PC-9 (cell line): Measurements from ENCODE around the gene JUNB. TPM values are rescaled to one million over a fixed set of nuclear protein-coding genes. Genes with fewer than 3 reads are reported as not detected.

ENCODE experiments used
- BruUV-seq: library from RNA; stranded (reverse); fragments of 400-500 nt; replicated peaks from 2 replicates; lab custom pipeline; 2021; lab: Mats Ljungman, UMichigan
- CTCF ChIA-PET: fragments of 300-600 bp; sonication (Branson Sonifier 250); formaldehyde crosslinking; loops from one replicate; lab custom pipeline; 2022; ENCODE audit warnings: antibody characterized with exemption; lab: Charles Lee
- POLR2A ChIA-PET: fragments of 300-600 bp; sonication (Branson Sonifier 250); formaldehyde crosslinking; loops from one replicate; lab custom pipeline; 2022; ENCODE audit warnings: antibody characterized with exemption; ENCODE audit not compliant: unreplicated experiment; lab: Charles Lee
- DNase-seq, 2 experiments: peaks; one replicate each; pipeline versions ENCODE4 v3.0.0 to v3.0.0-alpha.2; 2015 to 2022; ENCODE audit warnings: mixed read lengths in 1 of 2
- H2AFZ ChIP-seq: fragments of 200-600 bp; sonication (generic); 2 replicates; pipeline ENCODE4 v1.8.1; 2017; ENCODE audit warnings: antibody characterized with exemption
- H3F3A ChIP-seq: fragments of 200-600 bp; sonication (generic); 2 replicates; pipeline ENCODE4 v1.8.1; 2017; ENCODE audit warnings: antibody characterized with exemption, mild to moderate bottlenecking, low read depth; ENCODE audit not compliant: insufficient read depth
- H3K27ac ChIP-seq: fragments of 200-600 bp; sonication (generic); 2 replicates; pipeline ENCODE4 v1.6.1; 2016; ENCODE audit warnings: mixed run types
- H3K27me3 ChIP-seq: fragments of 200-600 bp; sonication (generic); 2 replicates; pipeline ENCODE4 v1.6.1; 2016; ENCODE audit warnings: low read depth, mixed run types; ENCODE audit not compliant: insufficient read depth
- H3K36me3 ChIP-seq: fragments of 200-600 bp; sonication (generic); 2 replicates; pipeline ENCODE4 v1.6.1; 2016; ENCODE audit warnings: low read depth, mixed run types
- H3K4me1 ChIP-seq: fragments of 200-600 bp; sonication (generic); replicated peaks from 2 replicates; pipeline ENCODE4 v1.6.1; 2016; ENCODE audit warnings: mixed run types; ENCODE audit not compliant: insufficient read depth
- H3K4me2 ChIP-seq: fragments of 200-600 bp; sonication (generic); 2 replicates; pipeline ENCODE4 v1.6.1; 2017; ENCODE audit warnings: mixed run types
- H3K4me3 ChIP-seq: fragments of 200-600 bp; sonication (generic); 2 replicates; pipeline ENCODE4 v1.6.1; 2016; ENCODE audit warnings: mixed run types
- H3K79me2 ChIP-seq: fragments of 200-600 bp; sonication (generic); 2 replicates; pipeline ENCODE4 v1.6.1; 2017; ENCODE audit warnings: low read depth, mixed run types
- H3K9me2 ChIP-seq: fragments of 200-600 bp; sonication (generic); 2 replicates; pipeline ENCODE4 v1.8.1; 2017; ENCODE audit warnings: mild to moderate bottlenecking; ENCODE audit not compliant: insufficient read depth
- H3K9me3 ChIP-seq: fragments of 200-600 bp; sonication (generic); 2 replicates; pipeline ENCODE4 v1.8.1; 2016; ENCODE audit warnings: low read depth; ENCODE audit not compliant: insufficient read depth
- H4K20me1 ChIP-seq: fragments of 200-600 bp; sonication (generic); 2 replicates; pipeline ENCODE4 v1.8.1; 2017; ENCODE audit not compliant: insufficient read depth
- EZH2 ChIP-seq: fragments of 200-600 bp; sonication (generic); IDR thresholded peaks from 2 replicates; pipeline ENCODE4 v1.8.0; 2017; ENCODE audit warnings: antibody characterized with exemption, low read depth
- intact Hi-C: fragments of 100-400 bp; cut with micrococcal nuclease; formaldehyde crosslinking; loops from one replicate; pipeline ENCODE4 v1.10.0; 2022; ENCODE audit not compliant: unreplicated experiment
- total RNA-seq: library from RNA; stranded (reverse); gene quantifications from 2 replicates; pipeline ENCODE4 v1.2.3, GENCODE V29; 2021
- TF ChIP-seq, protein P1 (sequence below): fragments of 200-600 bp; sonication (generic); conservative IDR thresholded peaks from 2 replicates; pipeline ENCODE4 v1.6.1; 2017; ENCODE audit warnings: mixed run types, antibody characterized with exemption, mild to moderate bottlenecking, moderate library complexity

Gene JUNB
- total RNA-seq, 1 experiment from 2014 or later = 70.7 TPM

DNA sequence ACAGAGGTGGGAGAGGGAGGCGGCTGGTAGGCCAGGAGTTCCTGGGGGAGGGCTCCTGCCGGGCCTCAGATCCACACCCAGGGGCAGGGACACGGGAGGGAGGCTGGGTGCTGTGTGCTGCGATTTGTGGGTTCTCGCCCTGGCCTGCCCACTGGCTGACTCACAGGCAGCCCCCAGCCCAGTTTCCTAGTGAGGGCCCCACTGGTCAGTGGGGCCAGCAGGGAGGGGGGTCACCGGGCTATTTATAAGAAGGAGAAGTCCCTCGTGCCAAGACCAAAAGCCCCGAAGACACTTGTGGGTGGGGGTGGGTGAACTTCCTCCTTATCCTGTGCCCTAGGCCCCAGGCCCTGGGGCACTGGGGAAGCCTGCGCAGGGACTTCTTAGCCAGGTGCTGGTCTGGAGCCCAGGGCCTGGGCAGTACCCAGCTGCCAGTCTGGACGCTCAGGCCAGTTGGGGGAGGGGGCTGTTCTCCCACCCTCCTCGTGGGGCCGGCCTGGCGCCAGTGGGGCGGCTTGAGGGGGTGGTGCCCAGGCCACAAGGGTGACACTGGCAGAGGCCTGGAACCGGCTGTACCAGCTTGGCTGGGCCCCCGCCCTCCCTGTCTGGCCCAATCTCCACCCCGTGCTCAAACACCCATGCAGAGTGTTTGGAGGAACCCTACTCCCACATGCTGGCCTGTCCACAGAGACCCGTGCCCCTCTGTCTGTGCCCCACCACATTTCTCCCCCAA lies 5.0 kb upstream of the JUNB start:
- ChIA-PET POLR2A (interaction anchor here (0.5 to 0.6 kb wide), 2 partner anchors 9 to 64 kb away, joined by 3 to 6 read pairs; no protein-coding TSS in a partner anchor), CTCF (no interaction called here)
- no TSS peak for BruUV-seq
- Histone ChIP-seq H3K9me2 (no peaks in the 10 kb centered on the region), H3K79me2 (peaks cover 33% of the 10 kb centered on the region), H2AFZ (no peak overlapping the region), H3K27me3 (no peaks in the 10 kb centered on the region), H3K4me3 (peak overlapping the region; percentile 37; the same call in 1 of the 2 replicates), H3K9me3 (no peaks in the 10 kb centered on the region), H3K36me3 (no peaks in the 10 kb centered on the region), H3K4me1 (peaks cover 83% of the 10 kb centered on the region), H3F3A (peaks cover 81% of the 10 kb centered on the region), H4K20me1 (no peaks in the 10 kb centered on the region), H3K4me2 (peak overlapping the region; percentile 91), H3K27ac (peak overlapping the region; percentile 86)
- intact Hi-C loops = loop anchor here (5.0 to 10.0 kb wide), 2 partner anchors 376 to 1058 kb away; no protein-coding TSS in a partner anchor
- no peak for TF ChIP-seq EZH2
- TF ChIP-seq, protein P1, sequence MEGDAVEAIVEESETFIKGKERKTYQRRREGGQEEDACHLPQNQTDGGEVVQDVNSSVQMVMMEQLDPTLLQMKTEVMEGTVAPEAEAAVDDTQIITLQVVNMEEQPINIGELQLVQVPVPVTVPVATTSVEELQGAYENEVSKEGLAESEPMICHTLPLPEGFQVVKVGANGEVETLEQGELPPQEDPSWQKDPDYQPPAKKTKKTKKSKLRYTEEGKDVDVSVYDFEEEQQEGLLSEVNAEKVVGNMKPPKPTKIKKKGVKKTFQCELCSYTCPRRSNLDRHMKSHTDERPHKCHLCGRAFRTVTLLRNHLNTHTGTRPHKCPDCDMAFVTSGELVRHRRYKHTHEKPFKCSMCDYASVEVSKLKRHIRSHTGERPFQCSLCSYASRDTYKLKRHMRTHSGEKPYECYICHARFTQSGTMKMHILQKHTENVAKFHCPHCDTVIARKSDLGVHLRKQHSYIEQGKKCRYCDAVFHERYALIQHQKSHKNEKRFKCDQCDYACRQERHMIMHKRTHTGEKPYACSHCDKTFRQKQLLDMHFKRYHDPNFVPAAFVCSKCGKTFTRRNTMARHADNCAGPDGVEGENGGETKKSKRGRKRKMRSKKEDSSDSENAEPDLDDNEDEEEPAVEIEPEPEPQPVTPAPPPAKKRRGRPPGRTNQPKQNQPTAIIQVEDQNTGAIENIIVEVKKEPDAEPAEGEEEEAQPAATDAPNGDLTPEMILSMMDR = no peak
- peak; percentile 94 to 98 for DNase-seq

DNA sequence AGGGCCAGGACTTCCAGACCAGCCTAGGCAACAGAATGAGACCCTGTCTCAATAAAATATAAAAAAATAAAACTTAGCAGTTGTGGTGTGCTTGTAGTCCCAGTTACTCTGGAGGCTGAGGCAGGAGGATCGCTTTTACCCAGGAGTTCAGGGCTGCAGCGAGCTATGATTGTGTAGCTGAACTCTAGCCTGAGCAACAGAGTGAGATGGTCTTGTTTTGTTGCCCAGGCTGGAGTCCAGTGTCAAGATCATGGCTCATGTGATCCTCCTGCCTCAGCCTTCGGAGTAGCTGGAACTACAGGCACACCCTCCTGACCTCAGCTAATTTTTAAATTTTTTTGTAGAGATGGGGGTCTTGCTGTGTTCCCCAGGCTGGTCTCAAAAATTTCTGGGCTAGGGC lies 4.3 kb upstream of the JUNB start:
- peaks cover 5% of the 10 kb centered on the region for H4K20me1 ChIP-seq
- ChIA-PET CTCF (no interaction called here), POLR2A (interaction anchor here (0.6 to 0.7 kb wide), 2 partner anchors 65 to 86 kb away, joined by 3 to 6 read pairs; no protein-coding TSS in a partner anchor)
- no peaks in the 10 kb centered on the region for H3K9me3 ChIP-seq
- peaks cover 37% of the 10 kb centered on the region for H3K79me2 ChIP-seq
- H3K27me3 ChIP-seq = no peaks in the 10 kb centered on the region
- peak overlapping the region; percentile 91 for H3K4me2 ChIP-seq
- H2AFZ ChIP-seq = no peak overlapping the region
- intact Hi-C loops = loop anchor here (5.0 to 10.0 kb wide), 2 partner anchors 375 to 1058 kb away; no protein-coding TSS in a partner anchor
- no peaks in the 10 kb centered on the region for H3K9me2 ChIP-seq
- H3K4me1 ChIP-seq = peaks cover 77% of the 10 kb centered on the region
- peak overlapping the region; percentile 37; the same call in 1 of the 2 replicates for H3K4me3 ChIP-seq
- TF ChIP-seq, protein P1 = no peak
- TF ChIP-seq EZH2 = no peak
- no peak for DNase-seq
- peaks cover 81% of the 10 kb centered on the region for H3F3A ChIP-seq
- no TSS peak for BruUV-seq
- H3K27ac ChIP-seq = peak overlapping the region; percentile 86
- no peaks in the 10 kb centered on the region for H3K36me3 ChIP-seq

DNA sequence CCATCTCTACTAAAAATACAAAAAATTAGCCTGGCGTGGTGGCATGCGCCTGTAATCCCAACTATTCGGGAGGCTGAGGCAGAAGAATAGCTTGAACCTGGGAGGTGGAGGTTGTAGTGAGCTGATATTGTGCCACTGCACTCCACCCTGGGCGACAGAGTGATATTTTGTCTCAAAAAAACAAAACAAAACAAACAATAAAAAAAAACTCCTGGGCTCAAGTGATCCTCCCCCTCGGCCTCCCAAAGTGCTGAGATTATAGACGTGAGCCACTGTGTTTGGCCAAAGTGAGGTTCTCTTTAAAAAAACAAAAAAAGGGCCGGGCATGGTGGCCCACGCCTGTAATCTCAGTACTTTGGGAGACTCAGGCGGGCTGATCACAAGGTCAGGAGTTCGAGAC lies 3.8 kb upstream of the JUNB start:
- Histone ChIP-seq H2AFZ (no peak overlapping the region), H3F3A (peaks cover 81% of the 10 kb centered on the region), H3K4me2 (peak overlapping the region; percentile 91), H3K79me2 (peaks cover 39% of the 10 kb centered on the region), H3K27ac (peak overlapping the region; percentile 86), H3K4me3 (peak overlapping the region; percentile 37; the same call in 1 of the 2 replicates), H3K4me1 (peaks cover 72% of the 10 kb centered on the region), H4K20me1 (peaks cover 10% of the 10 kb centered on the region), H3K9me2 (no peaks in the 10 kb centered on the region), H3K36me3 (no peaks in the 10 kb centered on the region), H3K27me3 (no peaks in the 10 kb centered on the region), H3K9me3 (no peaks in the 10 kb centered on the region)
- no TSS peak for BruUV-seq
- ChIA-PET POLR2A (interaction anchor here (0.7 kb wide), 1 partner anchor 86 kb away, joined by 3 read pairs; no protein-coding TSS in a partner anchor), CTCF (no interaction called here)
- no peak for TF ChIP-seq EZH2
- TF ChIP-seq, protein P1 = no peak
- intact Hi-C loops = loop anchor here (5.0 to 10.0 kb wide), 2 partner anchors 375 to 1057 kb away; no protein-coding TSS in a partner anchor
- peak in 1 of 2 experiments; percentile 8 for DNase-seq
